ENCODE measurements around the gene BRINP2. TPM values are rescaled to one million over a fixed set of nuclear protein-coding genes. Genes with fewer than 3 reads are reported as not detected.

Gene BRINP2
- polyA plus RNA-seq, 2 of the 4 experiments (the other 2 are of a cell fraction) = 0.04 to 0.09 TPM

- ChIA-PET CTCF (interaction anchor here (0.6 to 4.6 kb wide), 3 partner anchors 9 to 847 kb away, joined by 3 to 28 read pairs (median 3); no protein-coding TSS in a partner anchor), POLR2A (no interaction called here)
- H3K9me3 ChIP-seq = no peaks in the 10 kb centered on the region; the same call in 2 of the 3 replicates
- no peak for TF ChIP-seq PBX3 (IDR thresholded peaks at IDR 0.05)
- TF ChIP-seq CHD2 (IDR thresholded peaks at IDR 0.05; ENCODE audit: low read length, partially characterized antibody) = no peak
- no peak for TF ChIP-seq RARB (CRISPR knock-in tag; IDR thresholded peaks at IDR 0.05)
- TF ChIP-seq FOSL2 (IDR thresholded peaks at IDR 0.05) = no peak
- no peak for TF ChIP-seq FOSL2 (CRISPR knock-in tag; IDR thresholded peaks at IDR 0.05)
- no peak for TF ChIP-seq BCL3 (IDR thresholded peaks at IDR 0.05)
- ATAC-seq (no peak), DNase-seq (ENCODE audit: low read depth in 1 of 2, low spot score in 1 of 2) (no peak), FAIRE-seq (no peak)
- no peak overlapping the region for H3K4me3 ChIP-seq
- no peak overlapping the region for H3K27ac ChIP-seq
- 50% methylated on average over 3 of the region's 3 CpGs for WGBS (ENCODE audit: missing lambda C conversion rate)
- H3K4me1 ChIP-seq = no peaks in the 10 kb centered on the region
- H3K4me2 ChIP-seq = no peak overlapping the region
Observed at GRCh38 chr1:177190308-177190970, 19.7 kb downstream of the BRINP2 start.

GRCh38 chr1:177198243-177198642, 27.5 kb downstream of the BRINP2 start:
- WGBS (ENCODE audit: missing lambda C conversion rate) = 46% methylated on average over 2 of the region's 2 CpGs
- no peak overlapping the region for H3K4me3 ChIP-seq
- FAIRE-seq (no peak), DNase-seq (ENCODE audit: low read depth in 1 of 2, low spot score in 1 of 2) (no peak), ATAC-seq (no peak)
- no peaks in the 10 kb centered on the region for H3K9me3 ChIP-seq
- ChIA-PET CTCF (interaction anchor here (1.0 kb wide), 1 partner anchor 17 kb away, joined by 4 read pairs; no protein-coding TSS in a partner anchor), POLR2A (no interaction called here)
- no peak overlapping the region for H3K27ac ChIP-seq
- no peak for TF ChIP-seq MAZ (IDR thresholded peaks at IDR 0.05; ENCODE audit: borderline replicate concordance, low read depth, low read length)
- H3K4me2 ChIP-seq = no peak overlapping the region
- no peaks in the 10 kb centered on the region for H3K4me1 ChIP-seq

- no peak overlapping the region for H3K4me3 ChIP-seq
- ATAC-seq = no peak
- DNase-seq (ENCODE audit: low read depth in 1 of 2, low spot score in 1 of 2) = no peak
- H3K4me2 ChIP-seq = no peak overlapping the region
- no peaks in the 10 kb centered on the region for H3K4me1 ChIP-seq
- H3K9me3 ChIP-seq = no peaks in the 10 kb centered on the region
- no peak for FAIRE-seq
- H3K27ac ChIP-seq = no peak overlapping the region
- CTCF ChIA-PET = no interaction called here
- POLR2A ChIA-PET = no interaction called here
- WGBS (ENCODE audit: missing lambda C conversion rate) = 55% methylated on average over 4 of the region's 4 CpGs
- TF ChIP-seq CHD2 (IDR thresholded peaks at IDR 0.05; ENCODE audit: low read length, partially characterized antibody) = no peak
- no peak for TF ChIP-seq PHF8 (IDR thresholded peaks at IDR 0.05; ENCODE audit: borderline replicate concordance, low read depth)
- no peak for TF ChIP-seq ZFP36 (IDR thresholded peaks at IDR 0.05; ENCODE audit: borderline replicate concordance, partially characterized antibody)
- no peak for TF ChIP-seq KDM1A (IDR thresholded peaks at IDR 0.05; ENCODE audit: low read depth)
- no peak for TF ChIP-seq ZC3H11A (IDR thresholded peaks at IDR 0.05)
- TF ChIP-seq HOXA7 (CRISPR knock-in tag; IDR thresholded peaks at IDR 0.05) = no peak
- TF ChIP-seq EHF (CRISPR knock-in tag; IDR thresholded peaks at IDR 0.05) = no peak
- TF ChIP-seq CHD4 (IDR thresholded peaks at IDR 0.05; ENCODE audit: borderline replicate concordance) = no peak
- no peak for TF ChIP-seq MAFK (IDR thresholded peaks at IDR 0.05; ENCODE audit: partially characterized antibody)
- no peak for TF ChIP-seq ELK1 (IDR thresholded peaks at IDR 0.05; ENCODE audit: low read depth, low read length)
- TF ChIP-seq JUN (IDR thresholded peaks at IDR 0.05) = no peak
- no peak for TF ChIP-seq HES2 (IDR thresholded peaks at IDR 0.05)
- no peak for TF ChIP-seq BCL3 (IDR thresholded peaks at IDR 0.05)
- TF ChIP-seq MAZ (IDR thresholded peaks at IDR 0.05; ENCODE audit: borderline replicate concordance, low read depth, low read length) = no peak
- no peak for TF ChIP-seq CBX2 (IDR thresholded peaks at IDR 0.05; ENCODE audit: borderline replicate concordance, low read depth)
- no peak for TF ChIP-seq RAD21 (conservative IDR thresholded peaks at IDR 0.05 in 1 of 2, IDR thresholded peaks at IDR 0.05 in 1 of 2)
- no peak for TF ChIP-seq TP53 (CRISPR knock-in tag; IDR thresholded peaks at IDR 0.05)
Observed at GRCh38 chr1:177200290-177200689, 29.5 kb downstream of the BRINP2 start.

Data from A549 (cell line).